ENCODE data around the gene RFXANK.

RFXANK gene

GRCh38 chr19:19176950-19177349 lies 15.1 kb upstream of the RFXANK start:
- Histone ChIP-seq H3K4me2 (ENCODE audit: low read length) (no peak overlapping the region), H3K27me3 (ENCODE audit: low read depth, low read length) (no peaks in the 10 kb centered on the region), H3K9ac (ENCODE audit: low read length) (no peak overlapping the region), H2AFZ (ENCODE audit: low read depth, low read length) (no peak overlapping the region), H4K20me1 (ENCODE audit: insufficient read depth, low read length) (no peaks in the 10 kb centered on the region), H3K27ac (ENCODE audit: low read length) (no peak overlapping the region), H3K9me3 (ENCODE audit: insufficient read depth, low read length) (no peaks in the 10 kb centered on the region), H3K36me3 (replicated peaks; ENCODE audit: low read depth, low read length) (peaks cover 9% of the 10 kb centered on the region), H3K4me3 (ENCODE audit: low read length) (no peak overlapping the region), H3K79me2 (ENCODE audit: low read length) (no peaks in the 10 kb centered on the region), H3K4me1 (ENCODE audit: low read length) (peaks cover 22% of the 10 kb centered on the region)
- TF ChIP-seq CTCF (IDR thresholded peaks at IDR 0.05; ENCODE audit: low read depth, low read length) = no peak
- TF ChIP-seq EZH2phosphoT487 (IDR thresholded peaks at IDR 0.05; ENCODE audit: low read depth) = no peak

- no peaks in the 10 kb centered on the region for H3K79me2 ChIP-seq (ENCODE audit: low read length)
- no peaks in the 10 kb centered on the region for H3K27me3 ChIP-seq (ENCODE audit: low read depth, low read length)
- no peak overlapping the region for H3K9ac ChIP-seq (ENCODE audit: low read length)
- peaks cover 13% of the 10 kb centered on the region for H3K36me3 ChIP-seq (replicated peaks; ENCODE audit: low read depth, low read length)
- H2AFZ ChIP-seq (ENCODE audit: low read depth, low read length) = no peak overlapping the region
- H4K20me1 ChIP-seq (ENCODE audit: insufficient read depth, low read length) = no peaks in the 10 kb centered on the region
- H3K4me2 ChIP-seq (ENCODE audit: low read length) = no peak overlapping the region
- H3K4me1 ChIP-seq (ENCODE audit: low read length) = peaks cover 11% of the 10 kb centered on the region
- H3K4me3 ChIP-seq (ENCODE audit: low read length) = no peak overlapping the region
- H3K9me3 ChIP-seq (ENCODE audit: insufficient read depth, low read length) = no peaks in the 10 kb centered on the region
- no peak overlapping the region for H3K27ac ChIP-seq (ENCODE audit: low read length)
- no peak for TF ChIP-seq EZH2phosphoT487 (IDR thresholded peaks at IDR 0.05; ENCODE audit: low read depth)
- no peak for TF ChIP-seq CTCF (IDR thresholded peaks at IDR 0.05; ENCODE audit: low read depth, low read length)
These were observed 12.3 kb upstream of the RFXANK start for GRCh38 chr19:19179548-19180441.

- Histone ChIP-seq H2AFZ (ENCODE audit: low read depth, low read length) (no peak overlapping the region), H3K9ac (ENCODE audit: low read length) (no peak overlapping the region), H3K27ac (ENCODE audit: low read length) (no peak overlapping the region), H4K20me1 (ENCODE audit: insufficient read depth, low read length) (no peaks in the 10 kb centered on the region), H3K27me3 (ENCODE audit: low read depth, low read length) (no peaks in the 10 kb centered on the region), H3K36me3 (replicated peaks; ENCODE audit: low read depth, low read length) (peaks cover 28% of the 10 kb centered on the region), H3K9me3 (ENCODE audit: insufficient read depth, low read length) (no peaks in the 10 kb centered on the region), H3K4me3 (ENCODE audit: low read length) (no peak overlapping the region), H3K79me2 (ENCODE audit: low read length) (no peaks in the 10 kb centered on the region), H3K4me1 (ENCODE audit: low read length) (peaks cover 13% of the 10 kb centered on the region), H3K4me2 (ENCODE audit: low read length) (no peak overlapping the region)
- TF ChIP-seq EZH2phosphoT487 (IDR thresholded peaks at IDR 0.05; ENCODE audit: low read depth) = no peak
- no peak for TF ChIP-seq CTCF (IDR thresholded peaks at IDR 0.05; ENCODE audit: low read depth, low read length)
These were observed 10.5 kb upstream of the RFXANK start for GRCh38 chr19:19181488-19181998.

- Histone ChIP-seq H2AFZ (ENCODE audit: low read depth, low read length) (no peak overlapping the region), H3K36me3 (replicated peaks; ENCODE audit: low read depth, low read length) (peaks cover 45% of the 10 kb centered on the region), H3K9ac (ENCODE audit: low read length) (no peak overlapping the region)
These were observed 6.0 kb upstream of the RFXANK start for GRCh38 chr19:19185853-19186740.

More at GRCh38 chr19:19185853-19186740, 6.0 kb upstream of the RFXANK start:
- H3K9me3 ChIP-seq (ENCODE audit: insufficient read depth, low read length) = peaks cover 5% of the 10 kb centered on the region
- H3K79me2 ChIP-seq (ENCODE audit: low read length) = peaks cover 31% of the 10 kb centered on the region
- TF ChIP-seq EZH2phosphoT487 (IDR thresholded peaks at IDR 0.05; ENCODE audit: low read depth) (no peak), CTCF (IDR thresholded peaks at IDR 0.05; ENCODE audit: low read depth, low read length) (peak; percentile 53)
- no peak overlapping the region for H3K4me2 ChIP-seq (ENCODE audit: low read length)
- H3K27me3 ChIP-seq (ENCODE audit: low read depth, low read length) = no peaks in the 10 kb centered on the region
- no peak overlapping the region for H3K4me3 ChIP-seq (ENCODE audit: low read length)
- H3K27ac ChIP-seq (ENCODE audit: low read length) = peak overlapping the region; percentile 42
- H3K4me1 ChIP-seq (ENCODE audit: low read length) = peaks cover 24% of the 10 kb centered on the region
- H4K20me1 ChIP-seq (ENCODE audit: insufficient read depth, low read length) = no peaks in the 10 kb centered on the region

Measured in OCI-LY3 (cell line).